ENCODE results near the gene NUMB. TPM values are rescaled to one million over a fixed set of nuclear protein-coding genes. Genes with fewer than 3 reads are reported as not detected.

Gene NUMB
- total RNA-seq, 2 experiments from 2014 or later = 18.6 to 87.8 TPM

DNA sequence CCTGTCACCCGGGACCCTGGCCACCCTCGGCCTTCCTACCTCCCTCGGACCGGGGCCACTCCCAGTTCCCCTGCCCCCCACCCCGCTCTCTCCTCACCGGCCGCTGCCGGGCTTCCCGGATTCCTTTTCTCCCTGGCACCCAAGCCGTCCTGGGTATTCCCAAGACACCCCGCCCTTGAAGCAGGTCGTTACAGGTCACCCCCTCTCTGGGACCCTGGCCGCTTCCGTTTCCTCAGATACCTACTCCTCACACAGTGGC, 493 bp downstream of the NUMB start:
- POLR2A ChIA-PET = interaction anchor here (0.8 to 5.4 kb wide), 4 partner anchors 9 to 69 kb away, joined by 4 to 40 read pairs (median 6); no protein-coding TSS in a partner anchor
- CTCF ChIA-PET (ENCODE audit: unreplicated experiment) = interaction anchor here (1.3 kb wide), 1 partner anchor 10 kb away, joined by 4 read pairs; no protein-coding TSS in a partner anchor
- peak overlapping the region; percentile 88 for H3K4me3 ChIP-seq (ENCODE audit: low read depth, low read length, poor library complexity, severe bottlenecking)
- BruUV-seq (replicated peaks) = no TSS peak
- no peak for DNase-seq (ENCODE audit: low spot score)
- no peak for TF ChIP-seq EZH2phosphoT487 (IDR thresholded peaks at IDR 0.05; ENCODE audit: borderline replicate concordance, low read depth, low read length)
- TF ChIP-seq, protein P1, sequence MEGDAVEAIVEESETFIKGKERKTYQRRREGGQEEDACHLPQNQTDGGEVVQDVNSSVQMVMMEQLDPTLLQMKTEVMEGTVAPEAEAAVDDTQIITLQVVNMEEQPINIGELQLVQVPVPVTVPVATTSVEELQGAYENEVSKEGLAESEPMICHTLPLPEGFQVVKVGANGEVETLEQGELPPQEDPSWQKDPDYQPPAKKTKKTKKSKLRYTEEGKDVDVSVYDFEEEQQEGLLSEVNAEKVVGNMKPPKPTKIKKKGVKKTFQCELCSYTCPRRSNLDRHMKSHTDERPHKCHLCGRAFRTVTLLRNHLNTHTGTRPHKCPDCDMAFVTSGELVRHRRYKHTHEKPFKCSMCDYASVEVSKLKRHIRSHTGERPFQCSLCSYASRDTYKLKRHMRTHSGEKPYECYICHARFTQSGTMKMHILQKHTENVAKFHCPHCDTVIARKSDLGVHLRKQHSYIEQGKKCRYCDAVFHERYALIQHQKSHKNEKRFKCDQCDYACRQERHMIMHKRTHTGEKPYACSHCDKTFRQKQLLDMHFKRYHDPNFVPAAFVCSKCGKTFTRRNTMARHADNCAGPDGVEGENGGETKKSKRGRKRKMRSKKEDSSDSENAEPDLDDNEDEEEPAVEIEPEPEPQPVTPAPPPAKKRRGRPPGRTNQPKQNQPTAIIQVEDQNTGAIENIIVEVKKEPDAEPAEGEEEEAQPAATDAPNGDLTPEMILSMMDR (conservative IDR thresholded peaks at IDR 0.05; ENCODE audit: low read length) = no peak
- peaks cover 50% of the 10 kb centered on the region for H3K79me2 ChIP-seq (ENCODE audit: insufficient read depth, low read depth, low read length)
- H2AFZ ChIP-seq (ENCODE audit: low read length) = peak overlapping the region; percentile 27; the same call in 1 of the 2 replicates
- peaks cover 75% of the 10 kb centered on the region for H3K4me1 ChIP-seq (ENCODE audit: insufficient read depth, low read length, poor library complexity, severe bottlenecking)
- H3K4me2 ChIP-seq (ENCODE audit: low read length) = peak overlapping the region; percentile 89
- H3K9me3 ChIP-seq (ENCODE audit: low read length) = no peaks in the 10 kb centered on the region
- no peaks in the 10 kb centered on the region for H3K36me3 ChIP-seq (ENCODE audit: insufficient read depth, low read length)
- H3K27ac ChIP-seq (ENCODE audit: low read depth, low read length, poor library complexity, severe bottlenecking) = peak overlapping the region; percentile 53
- intact Hi-C loops (cut with micrococcal nuclease; ENCODE audit: unreplicated experiment) = loop anchor here (2.0 to 5.0 kb wide), 2 partner anchors 43 to 401 kb away; partner anchors contain the start of gene RBM25
- no peaks in the 10 kb centered on the region; the same call in 1 of the 2 replicates for H4K20me1 ChIP-seq (ENCODE audit: insufficient read depth, low read length)
- no peaks in the 10 kb centered on the region for H3K9me2 ChIP-seq (ENCODE audit: insufficient read depth, low read length)

DNA sequence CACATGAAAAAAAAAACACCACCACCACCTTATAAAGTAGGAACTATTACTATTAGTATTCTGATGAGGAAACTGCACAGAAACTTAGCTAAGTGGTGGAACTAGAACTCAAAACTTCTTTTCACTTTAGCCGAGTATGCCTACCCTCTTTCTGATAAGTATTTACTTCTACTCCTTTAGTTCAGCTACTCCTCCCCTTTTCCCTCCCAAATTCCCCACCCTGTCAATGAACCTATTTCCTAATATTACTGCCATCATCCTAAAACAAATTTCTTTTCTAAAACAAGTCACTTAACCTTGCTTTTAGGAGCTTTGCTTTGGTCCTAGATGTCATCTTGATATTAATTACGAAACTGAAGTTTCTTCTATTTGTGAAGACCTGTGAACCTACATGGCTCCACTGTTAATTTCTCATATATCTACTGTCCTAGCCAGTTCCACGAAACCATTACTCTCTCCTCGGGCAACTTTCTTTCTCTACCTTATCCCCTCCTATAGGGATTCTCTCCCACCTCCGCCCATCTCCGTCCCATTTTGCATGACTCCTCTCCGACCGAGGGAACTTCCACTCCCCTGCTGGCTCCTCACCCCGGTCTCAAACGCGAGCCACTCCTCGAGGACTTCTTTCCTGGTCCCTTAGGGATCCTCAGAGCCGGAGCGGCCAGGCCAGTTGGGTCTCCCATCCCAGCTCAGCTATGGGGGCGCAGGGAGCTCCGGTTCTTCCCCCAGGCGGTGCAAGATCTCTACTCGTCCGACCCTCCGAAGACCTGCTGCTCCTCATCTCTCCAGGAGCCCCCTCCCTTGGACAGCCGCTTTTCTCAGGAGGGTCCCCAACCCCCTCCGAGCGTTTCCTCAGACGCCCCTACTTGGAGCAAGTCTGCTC, 1.1 kb downstream of the NUMB start:
- Histone ChIP-seq H3K36me3 (ENCODE audit: insufficient read depth, low read length) (no peaks in the 10 kb centered on the region), H3K9me3 (ENCODE audit: low read length) (no peaks in the 10 kb centered on the region), H3K9me2 (ENCODE audit: insufficient read depth, low read length) (no peaks in the 10 kb centered on the region), H3K4me1 (ENCODE audit: insufficient read depth, low read length, poor library complexity, severe bottlenecking) (peaks cover 77% of the 10 kb centered on the region), H3K4me2 (ENCODE audit: low read length) (peak overlapping the region; percentile 89), H3K4me3 (ENCODE audit: low read depth, low read length, poor library complexity, severe bottlenecking) (peak overlapping the region; percentile 88), H2AFZ (ENCODE audit: low read length) (peak overlapping the region; percentile 27; the same call in 1 of the 2 replicates), H3K79me2 (ENCODE audit: insufficient read depth, low read depth, low read length) (peaks cover 56% of the 10 kb centered on the region), H4K20me1 (ENCODE audit: insufficient read depth, low read length) (no peaks in the 10 kb centered on the region; the same call in 1 of the 2 replicates), H3K27ac (ENCODE audit: low read depth, low read length, poor library complexity, severe bottlenecking) (peak overlapping the region; percentile 53)
- BruUV-seq (replicated peaks) = no TSS peak
- DNase-seq (ENCODE audit: low spot score) = peak; percentile 32
- ChIA-PET CTCF (ENCODE audit: unreplicated experiment) (interaction anchor here (0.5 to 1.3 kb wide), 3 partner anchors 11 to 431 kb away, joined by 3 to 4 read pairs (median 3); no protein-coding TSS in a partner anchor), POLR2A (interaction anchor here (0.7 to 5.4 kb wide), 4 partner anchors 8 to 67 kb away, joined by 3 to 40 read pairs (median 4); no protein-coding TSS in a partner anchor)
- TF ChIP-seq, protein P1 (conservative IDR thresholded peaks at IDR 0.05; ENCODE audit: low read length) = no peak
- no peak for TF ChIP-seq EZH2phosphoT487 (IDR thresholded peaks at IDR 0.05; ENCODE audit: borderline replicate concordance, low read depth, low read length)
- intact Hi-C loops (cut with micrococcal nuclease; ENCODE audit: unreplicated experiment) = loop anchor here (5.0 kb wide), 1 partner anchor 400 kb away; the partner anchor contains the start of gene RBM25
